GM13977 (cell line): ENCODE data around the gene CFDP1.

Experiments used
- DNase-seq: peaks from one replicate; pipeline ENCODE4 v3.0.0; 2012; ENCODE audit warnings: low spot score
- in situ Hi-C: fragments of 300-500 bp; cut with MboI; formaldehyde crosslinking; loops from one replicate; pipeline ENCODE4 v1.12.0; 2022; ENCODE audit warnings: low sequenced_read_pairs, low pct_unique_long_range_greater_than_20kb, mixed read lengths, inconsistent platforms; ENCODE audit not compliant: unreplicated experiment
- TF ChIP-seq, protein P1 (sequence below): IDR thresholded peaks from 2 replicates; pipeline ENCODE4 v1.5.1; 2012; ENCODE audit warnings: mild to moderate bottlenecking, control low read depth; ENCODE audit not compliant: insufficient read depth; ENCODE audit errors: extremely low read depth, missing control alignments

CFDP1 gene

GRCh38 chr16:75323933-75324332, 109.4 kb downstream of the CFDP1 start:
- in situ Hi-C loops = no loop called here
- TF ChIP-seq, protein P1, sequence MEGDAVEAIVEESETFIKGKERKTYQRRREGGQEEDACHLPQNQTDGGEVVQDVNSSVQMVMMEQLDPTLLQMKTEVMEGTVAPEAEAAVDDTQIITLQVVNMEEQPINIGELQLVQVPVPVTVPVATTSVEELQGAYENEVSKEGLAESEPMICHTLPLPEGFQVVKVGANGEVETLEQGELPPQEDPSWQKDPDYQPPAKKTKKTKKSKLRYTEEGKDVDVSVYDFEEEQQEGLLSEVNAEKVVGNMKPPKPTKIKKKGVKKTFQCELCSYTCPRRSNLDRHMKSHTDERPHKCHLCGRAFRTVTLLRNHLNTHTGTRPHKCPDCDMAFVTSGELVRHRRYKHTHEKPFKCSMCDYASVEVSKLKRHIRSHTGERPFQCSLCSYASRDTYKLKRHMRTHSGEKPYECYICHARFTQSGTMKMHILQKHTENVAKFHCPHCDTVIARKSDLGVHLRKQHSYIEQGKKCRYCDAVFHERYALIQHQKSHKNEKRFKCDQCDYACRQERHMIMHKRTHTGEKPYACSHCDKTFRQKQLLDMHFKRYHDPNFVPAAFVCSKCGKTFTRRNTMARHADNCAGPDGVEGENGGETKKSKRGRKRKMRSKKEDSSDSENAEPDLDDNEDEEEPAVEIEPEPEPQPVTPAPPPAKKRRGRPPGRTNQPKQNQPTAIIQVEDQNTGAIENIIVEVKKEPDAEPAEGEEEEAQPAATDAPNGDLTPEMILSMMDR = no peak
- DNase-seq = no peak

- DNase-seq = no peak
- in situ Hi-C loops = no loop called here
- TF ChIP-seq, protein P1 = no peak
Measured at GRCh38 chr16:75323198-75323597, 110.1 kb downstream of the CFDP1 start.

DNA sequence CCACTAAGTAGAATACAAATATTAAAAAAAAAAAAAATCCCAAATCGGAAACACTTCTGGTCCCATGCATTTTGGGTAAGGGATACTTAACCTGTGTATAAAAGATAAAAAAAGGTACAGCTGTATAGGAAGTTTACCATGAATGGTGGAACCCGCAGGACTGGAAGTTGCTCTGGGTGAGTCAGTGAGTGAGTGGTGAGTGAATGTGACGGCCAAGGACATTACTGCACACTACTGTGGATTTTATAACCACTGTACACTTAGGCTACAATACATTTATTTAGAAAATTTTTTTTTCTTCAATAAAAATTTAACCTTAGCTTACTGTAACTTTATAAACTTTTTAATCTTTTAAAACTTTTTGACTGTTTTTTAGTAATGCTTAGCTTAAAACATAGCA, 110.6 kb downstream of the CFDP1 start:
- no peak for DNase-seq
- TF ChIP-seq, protein P1 = no peak
- in situ Hi-C loops = no loop called here

DNA sequence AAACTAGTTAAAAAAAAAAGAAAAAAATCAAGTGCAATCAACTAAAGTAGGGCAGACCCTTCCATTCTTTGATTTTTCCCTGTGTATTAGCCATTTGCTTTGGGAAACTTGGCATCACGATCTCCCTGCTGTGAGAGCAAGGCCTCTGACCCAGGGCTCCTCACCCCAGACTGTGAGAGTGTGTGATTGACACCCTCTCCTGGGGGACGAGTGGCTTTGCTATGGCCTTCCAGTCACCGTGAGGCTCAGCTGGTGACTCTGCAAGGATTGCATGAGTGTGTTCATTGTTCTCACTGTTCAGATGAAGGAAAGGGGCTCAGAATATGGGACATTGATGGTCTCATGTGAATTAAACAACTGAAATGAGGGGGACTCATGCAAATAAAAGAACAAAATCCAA, 112.9 kb downstream of the CFDP1 start:
- TF ChIP-seq, protein P1 = peak; percentile 39
- no peak for DNase-seq
- in situ Hi-C loops = no loop called here

DNA sequence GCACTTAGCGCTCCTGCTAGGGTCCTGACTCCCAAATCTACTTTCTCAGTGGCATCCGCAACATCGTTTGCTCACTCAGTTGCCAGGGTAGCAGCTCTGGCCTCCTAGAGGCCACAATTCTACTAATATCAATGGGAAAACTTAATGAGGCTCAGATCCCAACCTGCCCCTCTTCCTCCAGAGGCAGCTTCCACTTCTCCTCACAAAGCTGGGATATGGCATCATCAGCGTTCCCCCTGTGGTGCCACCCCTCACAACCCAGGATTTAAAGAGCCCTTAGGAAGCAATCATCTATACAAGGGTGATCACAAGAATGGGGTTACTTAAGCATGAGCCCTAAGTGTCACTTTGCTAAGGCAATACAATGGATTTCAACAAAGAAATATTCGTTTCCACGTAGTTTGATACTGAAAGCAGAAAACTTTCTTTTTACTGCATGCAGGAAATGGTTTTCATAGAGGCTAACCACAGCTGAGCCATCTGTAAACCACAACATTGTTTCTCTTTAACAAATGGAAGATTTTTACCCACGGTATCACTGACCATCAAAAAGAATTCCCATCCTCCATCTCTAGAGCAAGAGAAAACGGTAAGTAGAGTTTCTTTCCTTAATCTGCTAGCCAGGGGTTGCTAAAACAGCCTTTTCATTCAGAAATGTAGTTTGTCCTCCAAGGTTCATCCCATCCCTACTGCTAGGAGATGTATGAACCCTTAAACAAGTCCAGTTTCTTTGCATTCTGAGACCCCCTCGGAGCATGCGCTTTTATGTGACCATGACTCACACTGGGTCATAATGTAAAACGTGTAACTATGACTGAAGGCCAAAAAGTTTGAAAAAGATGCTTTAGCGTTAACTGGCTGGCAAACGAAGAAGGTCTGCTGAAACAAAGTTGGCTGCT, 113.5 kb downstream of the CFDP1 start:
- in situ Hi-C loops = no loop called here
- TF ChIP-seq, protein P1 = no peak
- peak; percentile 52 for DNase-seq

DNA sequence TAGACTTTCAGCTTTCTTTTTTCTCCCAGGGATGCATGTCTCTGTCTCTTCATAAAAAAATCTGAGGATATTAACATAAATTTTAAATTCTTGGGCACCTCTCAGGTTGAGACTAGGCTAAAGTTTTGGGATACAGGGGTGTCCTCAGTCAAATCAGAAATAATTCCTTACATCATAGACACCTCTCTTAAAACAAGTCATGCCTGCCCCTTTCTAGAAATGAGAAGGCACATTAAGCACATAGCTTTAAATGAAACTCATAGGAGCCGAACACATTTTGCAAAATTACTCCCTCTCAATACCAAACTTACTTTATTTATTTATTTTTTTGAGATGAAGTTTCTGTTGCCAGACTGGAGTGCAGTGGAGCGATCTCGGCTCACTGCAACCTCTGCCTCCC, 114.6 kb downstream of the CFDP1 start:
- in situ Hi-C loops = no loop called here
- no peak for DNase-seq
- TF ChIP-seq, protein P1 = no peak
